GM19324 (cell line): ENCODE results near the gene OTOP3.
"Not testable (repeated sequence)": the region's sequence is repeated elsewhere in the genome, so short reads cannot be mapped to it uniquely, and the experiment has no call there.

Experiments
- ATAC-seq: cut with Tn5 transposase; IDR thresholded peaks from one replicate; pipeline ENCODE4 v1.9.1; 2021; ENCODE audit warnings: mild to moderate bottlenecking, moderate library complexity; ENCODE audit not compliant: unreplicated experiment, low FRiP score

OTOP3 gene

DNA sequence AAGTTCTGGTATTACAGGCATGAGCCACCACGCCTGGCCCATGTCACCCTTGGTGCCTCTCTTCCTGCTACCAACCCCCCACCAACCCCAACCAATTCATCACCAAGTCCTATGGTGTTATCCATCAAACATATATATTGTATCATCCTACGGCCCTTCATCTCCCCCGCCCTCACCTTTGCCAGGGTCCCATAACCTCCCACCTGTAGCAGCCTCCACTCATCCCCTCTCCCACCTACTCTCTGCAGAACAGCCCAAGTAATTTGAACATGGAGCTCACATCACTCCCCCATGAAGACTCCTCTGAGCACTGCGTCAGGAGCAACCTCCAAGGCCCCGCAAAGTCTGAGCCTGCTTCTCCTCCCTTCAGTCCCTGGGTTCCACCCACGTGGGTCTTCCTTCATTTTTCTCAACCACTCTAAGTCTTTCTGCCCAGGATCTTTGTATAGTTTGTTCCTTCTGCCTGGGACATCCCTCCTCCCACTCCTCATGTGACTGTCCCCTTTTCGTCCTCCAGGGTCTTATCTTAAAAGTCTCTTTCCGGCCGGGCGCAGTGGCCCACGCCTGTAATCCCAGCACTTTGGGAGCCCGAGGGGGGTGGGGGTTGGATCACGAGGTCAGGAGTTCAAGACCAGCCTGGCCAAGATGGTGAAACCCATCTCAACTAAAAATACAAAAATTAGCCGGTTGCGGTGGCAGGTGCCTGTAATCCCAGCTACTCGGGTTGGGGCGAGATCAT, 43.9 kb downstream of the OTOP3 start:
- ATAC-seq, result no peak

DNA sequence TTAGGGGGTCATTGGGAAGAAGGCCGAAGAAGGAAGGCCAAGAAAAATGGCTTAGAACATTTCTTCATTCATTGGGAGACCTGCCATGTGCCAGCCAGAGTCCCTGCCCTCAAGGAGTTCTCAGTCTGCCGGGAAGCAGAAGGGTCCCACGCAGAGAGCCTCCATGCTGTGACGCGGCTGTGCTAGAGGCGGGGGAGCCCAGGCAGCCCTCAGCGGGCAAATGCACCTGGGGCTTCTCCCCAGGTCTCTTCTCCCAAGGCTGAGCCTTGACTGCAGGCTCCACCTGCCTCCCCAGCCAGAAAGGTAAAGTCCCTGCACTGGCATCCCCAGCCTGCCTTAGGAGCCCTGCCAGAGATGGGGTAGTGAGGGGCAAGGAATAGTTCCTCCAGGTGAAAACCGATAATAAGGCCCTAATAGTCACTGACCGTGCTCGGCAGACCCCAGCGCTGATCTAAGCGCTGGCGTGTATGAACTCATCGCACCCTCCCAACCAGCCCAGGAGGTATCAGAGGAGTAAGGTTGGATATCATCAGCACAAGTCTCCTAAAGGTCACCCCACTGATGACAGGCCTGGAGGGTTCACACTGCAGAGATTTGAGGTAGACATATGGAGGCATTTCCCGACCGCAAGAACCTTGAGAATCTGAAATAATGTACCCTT, 45.8 kb downstream of the OTOP3 start:
- ATAC-seq, result no peak

DNA sequence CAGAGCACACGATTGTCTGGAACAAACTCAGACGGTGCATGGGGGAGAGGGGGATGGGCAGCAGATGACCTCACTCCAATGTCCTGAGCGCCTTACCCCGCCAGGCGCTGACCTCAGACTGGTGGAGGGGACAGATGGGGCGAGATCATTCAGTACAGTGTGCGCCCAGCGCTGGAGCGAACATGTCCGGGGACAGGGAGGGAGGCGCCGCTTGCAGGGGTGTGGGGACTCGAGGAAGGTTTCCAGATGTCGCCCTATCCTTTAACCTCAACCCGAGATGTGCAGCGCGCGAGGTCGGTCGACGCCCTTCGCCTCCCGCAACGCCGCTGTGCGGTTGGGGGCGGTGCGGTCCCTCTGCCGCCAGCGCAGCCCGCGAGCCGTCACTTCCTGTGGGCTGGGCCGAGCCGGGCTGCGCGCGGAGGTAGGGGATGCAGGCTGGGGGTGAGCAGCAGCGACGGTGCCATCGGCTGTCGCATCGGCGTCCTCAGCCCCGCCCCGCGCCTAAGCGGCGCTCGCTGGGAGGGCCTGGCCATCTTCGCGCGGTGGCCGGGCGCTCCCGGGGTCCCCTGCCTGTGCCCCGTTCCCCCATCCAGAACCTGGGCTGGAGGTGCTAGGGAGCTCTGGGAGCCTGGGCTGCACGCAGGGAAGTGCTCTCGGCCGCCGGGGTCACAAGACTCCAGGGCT, 46.4 kb downstream of the OTOP3 start:
- ATAC-seq, result no peak

DNA sequence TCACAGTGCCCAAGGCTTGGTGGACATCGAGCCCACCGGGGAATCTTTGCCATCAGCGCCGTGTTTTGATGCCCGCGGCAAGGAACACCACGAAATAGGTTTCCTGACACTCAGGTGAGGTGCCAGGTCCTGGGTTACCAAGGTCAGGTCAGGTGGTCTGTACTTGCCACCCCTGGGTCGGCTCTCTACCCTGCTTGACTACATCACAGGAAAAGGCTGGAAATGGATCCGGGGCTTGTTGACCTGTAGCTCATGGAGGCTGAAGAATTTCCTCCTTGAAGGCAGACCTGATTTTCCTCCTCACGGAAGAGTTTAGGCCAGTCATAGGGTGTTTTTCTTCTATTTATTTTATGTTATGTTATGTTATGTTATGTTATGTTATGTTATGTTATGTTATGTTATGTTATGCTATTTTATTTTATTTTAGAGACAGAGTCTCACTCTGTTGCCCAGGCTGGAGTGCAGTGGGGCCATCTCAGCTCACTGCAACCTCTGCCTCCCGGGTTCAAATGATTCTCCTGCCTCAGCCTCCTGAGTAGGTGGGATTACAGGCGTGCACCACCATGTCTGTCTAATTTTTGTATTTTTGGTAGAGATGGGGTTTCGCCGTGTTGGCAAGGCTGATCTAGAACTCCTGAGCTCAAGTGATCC, 47.1 kb downstream of the OTOP3 start:
- ATAC-seq, result not testable (repeated sequence)

DNA sequence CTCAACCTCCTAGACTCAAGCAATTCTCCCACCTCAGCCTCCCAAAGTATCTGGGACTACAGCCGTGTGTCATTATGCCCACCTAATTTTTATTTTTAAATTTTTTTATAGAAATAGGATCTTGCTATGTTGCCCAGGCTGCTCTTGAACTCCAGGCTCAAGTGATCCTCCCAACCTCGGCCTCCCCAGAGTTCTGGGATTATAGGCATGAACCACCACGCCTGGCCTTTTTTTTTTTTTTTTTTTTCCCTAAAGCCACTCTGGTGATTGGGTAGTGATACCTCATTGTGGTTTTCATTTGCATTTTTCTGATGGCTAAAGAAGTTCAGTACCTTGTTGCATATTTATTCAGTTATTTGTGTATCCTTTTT, 50.5 kb downstream of the OTOP3 start:
- no peak for ATAC-seq

DNA sequence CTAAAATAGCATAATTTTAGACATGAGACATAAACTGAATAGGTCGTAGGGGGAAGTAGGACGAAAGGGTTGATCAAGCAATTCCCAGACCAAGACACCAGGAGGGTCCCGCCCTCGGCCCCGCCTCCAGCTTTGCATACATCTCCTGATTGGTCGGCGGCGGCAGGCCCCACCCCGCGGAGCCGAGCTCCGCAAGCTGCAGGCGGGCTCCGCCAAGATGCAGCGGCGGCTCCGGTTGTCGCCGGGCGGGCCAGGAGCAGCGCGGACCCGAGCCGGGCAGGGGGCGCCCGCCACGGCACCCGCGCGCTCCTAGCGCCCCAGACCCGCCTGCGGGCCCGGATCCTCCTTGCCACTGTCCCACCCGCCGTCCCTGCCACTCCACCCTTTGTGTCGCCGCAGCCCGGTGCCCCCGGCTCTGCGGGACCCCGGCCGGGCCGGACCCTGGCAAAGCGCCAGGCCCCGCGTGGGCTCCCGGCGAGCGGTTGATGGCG, 51.8 kb downstream of the OTOP3 start, which contains the start of gene CDR2L:
Gene CDR2L (plus strand): TSS at position 215 of the 491 bp plus-strand sequence. CDS start 412 bp downstream, outside the sequence.
- peak; percentile 86 for ATAC-seq

DNA sequence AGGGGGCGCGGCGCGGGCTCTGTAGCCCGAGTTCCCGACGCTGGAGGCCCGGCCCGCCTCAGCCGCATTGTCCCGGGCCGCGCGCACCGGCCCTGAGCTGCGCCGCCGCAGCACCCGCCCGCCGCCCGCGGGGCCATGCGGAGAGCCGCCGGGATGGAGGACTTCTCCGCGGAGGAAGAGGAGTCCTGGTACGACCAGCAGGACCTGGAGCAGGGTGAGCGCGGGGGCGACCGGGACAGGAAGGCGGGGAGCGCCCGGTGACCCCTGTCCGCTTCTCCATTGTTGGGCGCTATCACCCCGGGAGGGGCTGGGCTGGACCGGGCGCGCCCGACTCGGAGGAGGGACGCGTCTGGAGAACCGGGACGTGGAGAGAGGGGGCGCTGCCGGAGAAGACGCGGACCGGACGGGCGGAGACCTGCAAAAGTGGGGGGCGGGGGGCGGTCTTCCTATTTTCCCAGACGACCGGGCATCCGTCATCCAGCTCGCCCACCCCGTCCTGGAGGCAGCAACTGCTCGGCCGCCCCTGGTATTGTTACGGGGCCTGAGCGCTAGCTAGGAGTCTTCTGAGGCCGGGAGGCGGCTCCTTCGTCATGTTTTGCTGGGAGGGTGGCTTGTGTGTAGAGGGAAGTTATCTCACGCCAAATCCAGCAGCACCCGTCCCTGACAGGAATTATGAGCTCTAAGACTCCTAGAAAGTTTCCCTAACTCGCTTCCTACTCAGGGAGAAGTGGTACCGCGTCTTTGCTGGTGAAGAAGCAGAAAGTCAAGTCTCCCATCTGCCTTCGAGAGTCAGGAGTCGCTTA, 52.4 kb downstream of the OTOP3 start:
- ATAC-seq, result peak; percentile 43

DNA sequence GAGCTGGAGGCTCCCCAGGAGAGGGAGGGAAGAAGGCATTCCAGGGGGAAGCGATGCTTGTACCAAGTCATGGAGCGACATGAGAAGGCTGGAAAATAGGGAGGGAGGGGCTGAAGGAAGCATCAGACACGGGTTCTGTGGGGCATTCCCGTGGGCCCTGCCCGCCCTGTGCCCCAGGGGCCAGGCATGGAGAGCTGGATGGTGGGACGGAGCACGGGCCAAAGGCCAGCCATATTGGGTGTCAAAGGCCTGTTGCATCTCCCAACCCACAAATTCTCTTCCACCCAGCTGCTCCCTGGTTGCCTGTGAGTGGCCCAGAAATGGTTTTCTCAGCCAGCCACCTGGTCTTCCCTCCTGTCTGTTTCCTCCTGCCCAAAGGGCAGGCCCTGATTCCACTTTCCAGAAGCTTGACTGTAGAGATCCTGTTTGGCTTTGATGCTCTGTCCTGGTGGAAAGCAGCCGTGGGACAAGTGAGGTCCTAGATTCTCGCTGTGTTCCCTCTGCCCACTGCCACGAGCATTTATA, 54.9 kb downstream of the OTOP3 start:
- no peak for ATAC-seq

DNA sequence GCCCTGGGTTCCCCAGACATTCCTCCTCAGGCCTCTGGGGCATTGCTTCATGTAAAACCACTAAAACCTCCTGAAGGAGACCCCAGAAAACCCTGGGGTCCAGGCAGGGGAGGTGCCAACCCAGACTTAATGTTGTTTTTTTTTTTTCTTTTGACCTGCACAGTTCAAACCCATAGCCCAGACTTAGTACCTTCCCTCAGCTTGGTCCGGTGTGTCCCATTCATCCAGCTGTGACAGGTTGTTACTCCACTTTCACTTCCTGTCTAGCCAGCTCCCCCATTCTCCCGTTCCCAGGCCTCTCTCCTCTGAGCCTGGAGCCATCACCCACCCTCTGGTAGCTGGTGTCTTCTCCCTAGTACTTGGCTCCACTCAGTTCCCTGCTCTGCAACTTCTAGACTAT, 56.5 kb downstream of the OTOP3 start:
- no peak for ATAC-seq

DNA sequence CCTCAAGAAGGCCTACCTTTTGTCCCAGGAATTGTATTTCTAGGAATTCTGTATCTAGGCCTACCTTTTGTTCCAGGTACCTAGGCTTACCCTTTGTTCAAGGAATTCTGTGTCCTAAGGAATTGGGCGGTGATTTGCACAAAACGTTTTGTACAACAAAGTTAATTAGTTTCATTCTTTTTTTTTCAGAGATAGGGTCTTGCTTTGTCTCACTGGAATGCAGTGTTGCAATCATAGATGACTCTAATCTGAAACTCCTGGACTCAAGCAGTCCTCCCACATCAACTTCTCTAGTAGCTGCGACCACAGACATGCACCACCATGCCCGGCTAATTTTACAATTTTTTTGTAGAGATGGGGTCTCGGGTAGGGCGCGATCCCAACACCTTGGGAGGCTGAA, 58.7 kb downstream of the OTOP3 start:
- ATAC-seq, result no peak

DNA sequence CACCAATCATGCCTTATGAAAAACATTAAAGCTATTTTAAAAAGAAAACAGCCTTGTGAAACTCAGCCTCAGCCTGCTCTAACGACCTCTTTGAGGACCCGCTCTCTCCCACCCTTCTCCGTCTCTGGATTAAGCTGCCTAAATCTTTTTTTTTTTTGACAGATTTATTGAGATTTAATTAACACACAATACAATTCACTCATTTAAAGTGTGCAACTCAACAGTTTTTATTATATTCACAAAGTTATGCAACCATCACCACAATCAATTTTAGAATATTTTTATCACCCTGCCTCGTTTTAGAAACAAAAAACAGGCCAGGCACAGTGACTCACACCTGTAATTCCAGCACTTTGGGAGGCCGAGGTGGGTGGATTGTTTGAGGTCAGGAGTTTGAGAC, 60.1 kb downstream of the OTOP3 start:
- no peak for ATAC-seq

DNA sequence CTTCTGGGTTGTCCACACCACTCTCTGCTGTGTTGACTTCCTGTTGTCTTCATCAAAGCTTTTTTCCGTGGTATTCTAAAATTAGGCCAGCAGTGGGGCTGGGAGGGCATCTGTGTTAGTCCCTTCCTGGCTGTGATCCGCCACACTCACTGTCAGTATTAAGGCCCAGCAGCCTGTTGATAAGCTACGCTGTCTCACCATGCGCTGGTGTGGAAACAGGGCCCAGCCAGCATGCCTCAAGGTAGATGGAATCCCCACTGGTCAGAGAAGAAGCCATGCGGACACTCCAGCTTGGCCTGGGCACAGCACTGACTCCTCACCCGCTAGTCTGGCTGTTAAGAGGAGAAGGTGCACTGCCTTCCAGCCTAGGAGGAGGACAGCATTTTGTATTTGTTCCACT, 63.1 kb downstream of the OTOP3 start:
- ATAC-seq, result no peak

DNA sequence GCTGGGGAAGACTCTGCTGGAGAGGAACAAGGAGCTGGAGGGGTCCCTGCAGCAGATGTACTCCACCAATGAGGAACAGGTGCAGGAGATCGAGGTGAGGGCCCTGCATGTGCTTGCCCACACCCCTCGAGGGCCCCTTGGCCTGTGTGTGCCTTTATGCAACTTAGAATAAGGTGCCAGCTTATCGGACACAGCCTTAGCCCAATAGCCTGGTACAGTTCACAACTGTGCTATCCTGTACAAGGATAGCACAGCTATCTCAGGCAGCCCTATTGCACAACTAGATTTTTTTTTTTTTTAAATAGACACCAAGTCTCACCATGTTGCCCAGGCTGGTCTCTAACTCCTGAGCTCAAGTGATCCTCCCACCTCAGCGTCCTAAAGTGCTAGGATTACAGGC, 63.8 kb downstream of the OTOP3 start:
- ATAC-seq, result no peak
